GM19455 (cell line): ENCODE measurements around the gene ERGIC1.

Experiments used
- ATAC-seq: cut with Tn5 transposase; IDR thresholded peaks from one replicate; pipeline ENCODE4 v1.9.1; 2021; ENCODE audit not compliant: unreplicated experiment

Gene ERGIC1

GRCh38 chr5:172918421-172919371 is 84.6 kb downstream of the ERGIC1 start:
- no peak for ATAC-seq

DNA sequence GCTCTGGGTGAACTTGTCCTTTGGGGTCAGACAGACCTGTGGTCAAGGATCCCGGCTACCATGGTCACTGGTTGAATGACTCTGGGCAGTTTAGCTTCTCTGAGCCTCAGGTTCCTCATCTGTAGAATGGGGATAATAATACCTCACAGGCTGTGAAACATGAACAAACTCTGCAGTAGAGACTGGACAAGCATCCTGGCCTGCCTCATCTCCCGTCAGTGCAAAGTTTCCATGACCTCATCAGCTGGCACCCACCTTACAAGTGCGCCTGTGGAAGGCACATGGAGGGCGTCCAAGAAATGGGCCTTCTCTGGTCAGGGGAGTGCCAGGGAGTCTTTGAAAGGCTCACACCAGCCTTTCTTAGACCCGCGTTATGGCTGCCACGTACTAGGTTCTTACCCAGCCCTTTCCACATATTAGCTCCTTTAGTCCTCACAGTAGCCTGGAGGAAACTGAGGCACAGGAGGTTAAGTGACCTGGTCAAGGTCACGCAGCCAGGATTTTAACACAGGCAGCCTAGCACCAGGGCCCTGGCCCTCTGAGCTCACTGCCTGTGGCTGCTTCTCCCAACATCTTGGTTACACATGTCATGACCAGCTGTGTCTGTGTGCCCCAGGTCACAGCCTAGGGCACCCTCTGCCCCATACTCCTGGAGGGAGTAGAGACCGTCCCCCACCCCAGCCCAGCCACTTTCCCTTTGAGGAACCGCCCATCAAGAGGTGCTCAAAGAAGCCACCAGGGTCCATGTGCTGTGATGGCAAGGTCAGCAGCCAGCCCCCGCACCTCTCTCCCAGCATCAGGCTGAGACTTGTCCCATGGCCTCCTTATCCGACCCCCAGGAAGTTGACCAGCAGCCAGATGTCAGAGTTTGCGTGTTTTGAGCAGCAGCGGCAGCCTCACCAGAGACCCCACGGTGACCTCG is 85.7 kb downstream of the ERGIC1 start:
- no peak for ATAC-seq

- ATAC-seq = no peak
Measured at GRCh38 chr5:172920447-172920849, 86.4 kb downstream of the ERGIC1 start.

GRCh38 chr5:172920995-172921394 is 86.9 kb downstream of the ERGIC1 start:
- no peak for ATAC-seq

- no peak for ATAC-seq
Measured at GRCh38 chr5:172921906-172922305, 87.9 kb downstream of the ERGIC1 start.

DNA sequence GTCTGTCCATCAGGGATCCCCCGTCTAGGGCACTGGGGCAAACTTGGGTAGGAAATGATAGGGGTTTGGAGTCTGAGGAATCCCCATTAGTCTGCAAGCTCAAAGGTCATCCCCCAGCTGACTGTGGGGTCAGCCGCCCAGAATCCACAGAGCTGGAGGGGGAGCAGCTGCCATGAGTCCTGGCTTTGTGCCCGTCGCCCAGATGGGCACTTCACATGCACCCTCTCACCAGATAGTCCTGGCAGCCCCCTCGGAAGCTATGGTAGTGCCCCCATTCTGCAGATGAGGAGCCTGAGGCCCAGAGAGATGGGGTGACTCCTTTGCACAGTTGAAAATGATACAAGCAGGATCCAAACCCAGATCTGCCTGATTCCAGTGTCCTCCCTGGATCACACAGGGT is 89.5 kb downstream of the ERGIC1 start:
- ATAC-seq = no peak

GRCh38 chr5:172925336-172925948 is 91.4 kb downstream of the ERGIC1 start:
- no peak for ATAC-seq

- no peak for ATAC-seq
Measured at GRCh38 chr5:172926008-172926523, 92.0 kb downstream of the ERGIC1 start.

DNA sequence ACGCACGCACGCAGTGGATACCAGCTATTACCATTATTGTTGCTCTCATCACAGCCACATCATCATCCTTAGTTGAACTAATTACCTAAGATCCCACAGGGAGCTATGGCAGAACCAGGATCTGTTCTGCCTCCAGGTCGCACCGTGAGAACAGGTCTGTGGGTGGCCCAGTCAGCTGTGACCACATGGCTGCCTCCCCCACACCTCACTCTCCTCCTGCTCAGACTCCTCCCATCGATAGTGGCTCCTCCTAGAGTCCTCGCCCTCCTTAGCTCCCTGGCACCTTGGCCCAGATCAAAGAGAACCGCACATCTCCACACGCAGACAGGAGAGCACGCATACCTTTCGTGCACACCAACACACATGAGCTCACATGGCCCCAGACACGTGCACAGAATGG is 92.7 kb downstream of the ERGIC1 start:
- no peak for ATAC-seq

DNA sequence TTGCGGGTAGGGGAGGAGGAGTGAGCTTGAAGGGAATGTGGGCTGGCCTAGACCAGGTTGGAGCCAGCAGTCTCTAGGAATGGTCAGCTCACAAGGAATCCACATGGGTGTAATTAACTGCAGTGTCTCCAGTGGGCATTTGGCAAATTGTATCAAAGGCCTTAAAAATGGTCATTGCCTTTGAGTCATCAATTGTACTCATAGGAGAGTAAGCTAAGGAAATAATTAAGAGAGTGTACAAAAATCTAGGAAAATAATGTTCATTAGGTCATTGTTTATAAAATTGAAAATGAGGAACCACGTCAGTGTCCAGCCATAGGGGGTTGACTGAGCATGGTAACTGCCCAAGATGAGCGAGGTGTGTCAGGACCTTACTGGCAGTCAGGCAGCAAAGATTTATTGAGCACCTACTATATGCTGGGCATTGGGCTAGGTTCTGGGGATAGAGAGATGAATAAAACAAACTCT is 95.4 kb downstream of the ERGIC1 start:
- no peak for ATAC-seq

DNA sequence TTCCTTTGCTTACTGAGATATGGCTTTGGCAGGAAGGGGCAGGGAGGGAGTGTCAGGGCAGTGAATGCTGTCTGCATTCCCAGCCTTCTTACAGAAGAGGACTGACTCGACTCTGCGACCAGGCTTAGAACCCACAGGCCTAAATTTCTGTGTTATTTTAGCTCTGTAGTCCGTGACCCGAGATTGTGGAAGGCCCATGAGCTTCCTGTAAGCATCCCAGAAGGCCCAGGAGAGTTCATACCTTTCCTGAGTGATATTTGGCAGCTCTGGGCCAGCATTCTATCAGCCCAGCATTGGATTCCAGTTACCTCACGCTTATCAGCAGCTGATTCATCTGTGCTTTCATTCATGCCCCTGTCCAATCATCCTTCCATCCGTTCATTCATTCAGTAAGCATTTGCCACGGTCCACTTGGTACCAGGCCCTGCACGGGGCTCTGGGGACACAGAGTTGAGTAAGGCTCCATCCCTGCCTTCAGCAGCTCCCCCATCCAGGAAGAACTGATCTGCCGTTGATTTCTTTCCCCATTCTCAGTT is 97.0 kb downstream of the ERGIC1 start:
- ATAC-seq = no peak

- ATAC-seq = peak; percentile 54
Measured at GRCh38 chr5:172932313-172933017, 98.4 kb downstream of the ERGIC1 start.

GRCh38 chr5:172933238-172933637 is 99.2 kb downstream of the ERGIC1 start:
- no peak for ATAC-seq

DNA sequence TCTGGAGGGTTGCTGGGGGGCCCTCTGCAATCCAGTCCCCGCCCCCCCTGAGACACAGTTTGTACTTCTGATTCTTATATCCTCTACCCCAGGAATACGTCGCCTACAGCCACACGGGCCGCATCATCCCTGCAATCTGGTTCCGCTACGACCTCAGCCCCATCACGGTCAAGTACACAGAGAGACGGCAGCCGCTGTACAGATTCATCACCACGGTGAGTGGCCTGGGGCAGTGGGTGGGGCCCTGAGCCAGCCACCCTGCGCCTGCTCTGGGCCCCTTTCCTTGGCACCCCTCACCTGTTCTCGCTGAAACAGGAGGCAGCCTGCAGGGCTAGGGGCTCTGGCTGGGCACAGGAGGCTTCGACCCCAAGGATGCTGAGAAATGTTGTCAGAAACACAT is 101.0 kb downstream of the ERGIC1 start:
- no peak for ATAC-seq

DNA sequence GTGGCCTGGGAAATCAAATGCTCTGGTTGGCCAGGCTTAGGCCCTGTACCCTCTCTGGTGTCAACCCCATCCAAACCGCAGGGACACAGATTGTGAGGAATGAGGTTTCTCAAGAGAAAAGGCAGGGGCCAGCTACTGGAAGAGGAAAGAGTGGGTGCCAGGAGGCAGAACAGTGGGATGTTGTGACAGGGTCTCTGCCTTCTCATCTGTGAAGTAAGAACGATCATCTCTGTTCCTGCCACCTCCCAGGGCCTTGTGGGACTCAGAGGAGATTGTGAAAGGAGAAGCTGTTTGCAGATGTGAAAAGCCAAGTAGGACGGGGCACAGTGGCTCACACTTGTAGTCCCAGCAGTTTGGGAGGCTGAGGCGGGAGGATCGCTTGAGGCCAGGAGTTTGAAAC is 102.3 kb downstream of the ERGIC1 start:
- no peak for ATAC-seq

- no peak for ATAC-seq
Measured at GRCh38 chr5:172939071-172939470, 105.0 kb downstream of the ERGIC1 start.

DNA sequence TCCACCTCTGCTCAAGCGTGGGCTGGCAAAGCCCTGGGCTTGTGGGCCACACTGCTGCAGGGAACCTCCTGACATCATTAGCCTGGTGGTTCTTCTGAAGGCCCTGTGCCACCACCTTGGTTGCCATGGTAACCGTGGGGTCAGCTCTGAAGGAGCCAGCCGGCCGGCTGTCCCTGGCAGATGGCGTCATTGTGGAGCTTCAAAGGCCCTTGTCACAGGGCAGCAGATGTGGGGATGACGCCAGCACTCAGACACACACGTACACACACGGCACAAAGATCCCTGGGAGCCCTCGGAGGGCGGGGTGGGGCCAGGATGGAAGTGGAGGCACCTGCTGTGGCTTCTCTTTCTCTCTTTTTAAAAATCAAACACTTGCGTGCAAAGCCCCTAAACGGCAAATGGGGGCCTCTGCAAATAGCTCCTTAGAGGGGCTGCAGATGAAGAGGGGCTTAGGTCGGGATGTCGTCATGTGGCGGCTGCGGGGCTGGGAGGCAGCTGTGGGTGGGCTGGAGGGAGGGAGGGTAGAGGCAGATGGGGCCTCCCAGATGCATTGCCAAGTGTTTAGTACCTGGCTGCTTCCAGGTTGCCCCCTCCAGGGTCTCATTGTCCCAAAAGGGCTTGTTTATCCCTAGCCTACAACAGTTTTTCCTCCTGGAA is 105.7 kb downstream of the ERGIC1 start:
- ATAC-seq = no peak

- no peak for ATAC-seq
Measured at GRCh38 chr5:172940268-172941066, 106.4 kb downstream of the ERGIC1 start.

DNA sequence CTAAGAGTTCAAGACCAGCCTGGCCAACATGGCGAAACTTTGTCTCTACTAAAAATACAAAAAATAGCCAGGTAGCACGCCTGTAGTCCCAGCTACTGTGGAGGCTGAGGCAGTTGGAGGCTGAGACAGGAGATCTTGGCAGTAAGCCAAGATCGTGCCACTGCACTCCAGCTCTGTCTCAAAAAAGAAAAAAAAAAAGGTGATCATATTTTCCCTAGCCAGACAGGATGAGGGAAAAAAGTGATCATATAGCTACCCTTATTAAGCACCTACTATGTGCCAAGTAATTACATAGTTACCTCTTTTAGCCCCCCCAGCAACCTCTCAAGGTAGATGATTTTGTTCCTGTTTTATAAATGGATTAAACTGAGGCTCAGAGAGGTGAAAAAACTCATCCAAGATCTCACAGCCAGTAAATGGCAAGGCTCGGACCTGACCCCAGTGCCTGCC is 107.0 kb downstream of the ERGIC1 start:
- no peak for ATAC-seq
